Urothelium cell line (cell line): ENCODE measurements around the gene TCERG1L.

Experiments
- DNase-seq: peaks from one replicate; pipeline ENCODE4 v3.0.0; 2011; ENCODE audit warnings: low spot score, mixed read lengths
- FAIRE-seq: peaks from 2 replicates; lab custom pipeline; 2011; peaks lifted over from hg19 to GRCh38; lab: Jason Lieb, UNC

TCERG1L gene

DNA sequence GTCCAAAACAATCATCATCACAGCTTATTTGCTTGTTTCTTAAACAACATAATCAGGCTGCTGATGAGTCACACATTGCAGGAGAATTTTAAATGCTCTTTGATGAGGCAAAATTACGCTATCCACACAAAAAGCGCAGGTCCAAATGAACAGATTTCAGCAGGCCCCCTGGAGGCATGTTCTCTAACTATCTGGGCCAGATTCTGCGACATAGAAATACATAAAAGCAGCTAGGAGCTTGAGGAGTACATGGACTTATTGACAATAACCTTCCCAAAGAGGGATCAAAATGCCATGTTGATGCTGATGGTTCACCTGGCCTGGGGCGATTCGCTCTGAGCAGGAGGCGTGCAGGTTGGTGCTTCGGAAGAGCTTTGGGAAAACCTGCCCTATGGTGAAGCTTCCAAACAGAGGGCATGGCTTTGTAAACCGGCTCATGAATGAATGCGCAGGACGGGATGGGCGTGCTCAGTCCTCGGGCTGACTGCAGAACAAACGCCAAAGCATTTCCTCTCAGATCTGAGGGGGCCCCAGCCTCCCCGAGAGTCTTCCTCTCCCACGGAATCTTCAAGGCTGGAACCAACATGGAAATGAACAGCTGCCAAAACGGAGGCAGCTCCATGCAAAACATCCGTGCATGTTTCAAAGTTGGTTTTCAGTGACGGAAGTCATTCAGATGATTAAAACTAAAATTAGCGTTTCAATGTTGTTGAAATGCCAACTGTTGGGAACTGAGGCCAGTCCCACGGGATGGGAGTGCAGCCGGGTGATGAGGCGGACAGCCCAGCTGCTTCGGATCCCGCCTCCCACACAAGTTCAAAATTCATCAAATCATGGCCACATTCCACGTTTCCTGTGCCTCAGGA is 179.6 kb downstream of the TCERG1L start:
- FAIRE-seq (no peak), DNase-seq (no peak)

DNA sequence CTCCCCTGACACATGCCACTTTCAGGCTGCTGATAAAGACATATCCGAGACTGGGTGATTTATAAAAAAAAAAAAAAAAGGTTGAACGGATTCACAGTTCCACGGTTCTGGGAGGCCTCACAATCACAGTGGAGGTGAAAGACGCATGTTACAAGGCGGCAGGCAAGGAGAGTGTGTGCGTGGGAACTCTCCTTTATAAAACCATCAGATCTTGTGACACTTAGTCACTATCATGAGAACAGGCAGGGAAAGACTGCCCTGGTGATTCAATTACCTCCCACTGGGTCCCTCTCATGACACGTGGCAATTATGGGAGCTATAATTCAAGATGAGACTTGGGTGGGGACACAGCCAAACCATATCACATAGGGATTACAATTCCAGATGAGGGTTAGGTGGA is 181.5 kb downstream of the TCERG1L start:
- FAIRE-seq (no peak), DNase-seq (no peak)

DNA sequence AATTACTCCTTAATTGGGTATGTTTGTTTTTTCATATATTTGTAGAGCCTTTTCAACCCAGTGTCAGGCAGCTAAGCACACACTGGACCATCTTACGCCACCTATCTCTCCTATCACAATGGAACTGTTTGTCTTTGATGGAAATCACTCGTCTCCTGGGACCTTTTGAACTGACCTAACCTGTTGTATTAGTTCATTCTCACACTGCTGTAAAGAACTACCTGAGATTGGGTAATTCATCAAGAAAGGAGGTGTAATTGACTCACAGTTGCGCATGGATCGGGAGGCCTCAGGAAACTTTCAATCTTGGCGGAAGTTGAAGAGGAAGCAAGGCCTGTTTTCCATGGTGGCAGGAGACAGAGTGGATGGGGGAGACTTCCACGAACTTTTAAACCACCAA is 182.0 kb downstream of the TCERG1L start:
- DNase-seq (no peak), FAIRE-seq (no peak)

DNA sequence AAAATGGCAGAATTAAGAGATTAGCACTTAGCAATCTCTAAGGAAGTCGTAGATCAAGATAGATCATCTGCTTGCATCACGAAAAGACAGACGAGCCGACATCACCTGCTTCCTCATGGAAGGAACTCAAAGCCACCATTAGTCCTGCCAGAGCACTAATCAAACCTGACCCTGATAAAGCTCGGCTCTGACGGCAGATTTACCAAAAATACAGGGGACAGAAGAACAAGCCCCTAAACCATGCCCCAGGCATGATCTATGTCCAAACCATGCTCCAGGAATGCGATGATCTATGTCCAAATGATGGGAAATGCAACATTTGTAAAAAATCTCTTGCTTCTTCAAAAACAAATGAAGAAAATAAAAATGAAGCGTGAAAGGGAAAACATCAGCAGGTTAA is 182.8 kb downstream of the TCERG1L start:
- no peak for DNase-seq
- FAIRE-seq = no peak

DNA sequence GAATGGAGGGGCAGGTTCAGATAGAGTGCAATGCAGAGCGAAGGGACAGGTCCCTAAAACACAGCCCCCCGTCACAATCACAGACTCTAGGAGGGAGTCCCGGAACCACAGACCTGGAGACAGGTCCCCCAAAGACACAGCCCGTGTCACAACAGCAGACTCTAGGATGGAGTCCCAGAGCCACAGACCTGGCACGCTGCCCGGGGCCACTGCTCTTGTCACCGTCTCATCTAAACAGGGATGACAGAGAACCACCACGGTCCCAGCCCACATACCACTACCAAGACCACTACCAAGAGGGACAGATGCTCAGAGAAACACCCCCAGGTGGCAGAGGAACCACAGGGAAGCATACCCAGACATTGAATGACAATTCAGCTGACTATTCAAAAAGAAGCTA is 183.9 kb downstream of the TCERG1L start:
- FAIRE-seq (no peak), DNase-seq (no peak)

DNA sequence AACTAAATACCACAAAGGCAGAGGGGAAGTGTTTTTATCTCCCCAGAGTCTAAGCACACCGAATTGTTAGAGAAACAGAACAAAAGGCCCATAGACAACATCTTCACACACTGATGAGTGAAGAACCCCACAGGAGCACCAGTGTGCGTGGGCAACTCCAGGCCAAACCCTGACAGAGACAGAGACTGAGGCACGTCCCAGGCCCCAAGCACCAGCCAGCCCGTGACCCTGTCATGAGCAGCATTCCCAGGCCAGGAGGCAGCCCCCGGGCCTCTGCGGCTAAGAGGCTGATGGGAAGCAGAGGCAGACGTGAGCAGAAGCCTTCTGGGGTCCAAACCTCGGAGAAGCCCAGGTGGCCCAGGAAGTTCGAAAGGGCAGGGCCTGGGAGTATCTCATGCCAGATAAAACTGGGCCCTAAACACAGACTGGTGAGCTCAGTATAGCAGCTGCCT is 184.4 kb downstream of the TCERG1L start:
- DNase-seq (no peak), FAIRE-seq (no peak)

DNA sequence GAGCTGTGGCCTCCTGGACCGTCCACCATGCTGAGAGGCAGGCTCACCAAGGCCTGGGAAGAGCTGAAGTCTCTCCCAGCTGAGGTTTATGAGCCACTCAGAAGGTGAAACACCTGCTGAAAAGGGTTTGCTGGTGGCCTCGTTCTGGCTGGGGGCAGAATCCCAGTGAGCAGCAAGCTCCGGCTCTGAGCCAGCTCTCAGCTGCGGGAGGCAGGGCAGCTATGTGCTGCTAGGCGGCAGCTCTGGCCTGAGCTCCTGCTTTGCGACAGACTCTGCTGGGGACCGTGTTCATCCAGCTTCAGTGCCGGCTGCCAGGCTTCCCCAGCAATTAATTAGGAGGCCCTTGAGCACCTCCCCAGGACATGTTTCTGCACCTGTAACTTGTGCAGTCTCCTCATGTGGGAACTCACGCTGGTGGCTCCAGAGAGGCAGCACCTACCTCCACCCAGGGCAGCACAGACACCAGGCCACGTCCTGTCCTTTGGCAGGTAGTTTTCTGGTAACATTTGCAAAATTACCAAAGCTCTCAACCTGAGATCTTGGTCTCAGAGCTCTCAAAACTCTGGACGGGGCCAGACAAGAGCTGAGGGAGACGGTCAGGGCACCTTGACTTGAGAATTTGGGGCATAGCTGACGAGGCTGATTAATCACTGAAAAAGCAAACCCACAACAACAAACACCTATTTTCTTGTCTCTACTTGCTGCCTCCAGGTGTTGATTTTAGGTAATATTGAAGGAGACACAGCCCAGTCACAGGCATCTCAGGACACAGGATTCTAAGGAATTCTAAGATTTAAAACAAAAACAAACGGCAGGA is 185.0 kb downstream of the TCERG1L start:
- DNase-seq = no peak

DNA sequence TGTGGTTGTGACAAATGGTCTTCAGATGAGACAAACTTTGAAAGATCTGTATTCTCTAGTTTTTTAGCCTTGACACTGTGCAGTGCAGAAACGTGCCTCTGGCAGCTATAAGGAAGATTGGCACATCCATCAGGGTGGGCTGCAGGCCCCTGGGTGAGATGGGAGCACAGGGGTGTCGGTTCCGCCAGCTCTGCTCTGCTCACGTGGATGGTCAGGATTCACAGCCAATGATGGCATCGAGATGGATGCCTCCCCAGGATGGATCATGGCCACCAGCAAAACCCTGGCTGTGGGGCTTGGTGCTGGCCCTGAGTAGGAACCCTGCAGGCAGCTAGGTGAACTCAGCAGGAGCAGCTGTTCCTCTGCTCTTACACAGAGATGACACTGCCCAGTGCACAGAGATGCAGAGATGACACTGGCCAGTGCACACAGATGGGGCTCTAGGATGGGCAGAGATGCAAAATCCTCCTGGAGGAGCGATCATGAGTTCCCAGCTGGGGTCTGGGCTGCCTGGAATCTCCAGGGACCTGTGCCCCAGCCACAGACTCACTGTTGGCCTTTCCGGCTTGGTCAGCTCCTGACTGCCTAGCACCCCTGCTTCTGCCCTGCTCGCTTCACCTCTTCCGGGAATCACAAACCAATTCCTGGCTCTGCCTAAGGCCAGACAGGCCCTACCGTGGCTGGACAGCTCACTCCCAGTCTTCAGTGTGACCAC is 185.9 kb downstream of the TCERG1L start:
- DNase-seq (no peak), FAIRE-seq (no peak)

More for the DNA sequence above, 185.0 kb downstream of the TCERG1L start:
- no peak for FAIRE-seq

DNA sequence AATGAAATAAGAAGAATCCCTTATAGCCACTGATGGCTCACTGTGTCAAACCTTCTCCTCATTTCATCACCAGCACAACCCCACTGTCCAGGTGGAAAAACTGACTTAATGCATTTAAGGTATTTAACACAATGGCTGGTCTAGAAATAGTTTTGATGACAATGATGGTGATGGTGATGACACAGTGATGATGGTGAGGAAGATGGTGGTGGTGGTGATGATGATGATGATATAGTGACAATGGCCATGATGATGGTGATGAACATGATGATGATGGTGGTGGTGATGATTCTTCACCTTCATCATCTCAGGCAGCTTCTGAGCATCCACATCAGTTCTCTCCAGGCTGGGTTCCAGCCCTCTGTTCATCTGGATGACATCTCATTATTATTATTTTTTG is 186.6 kb downstream of the TCERG1L start:
- DNase-seq (no peak), FAIRE-seq (no peak)

DNA sequence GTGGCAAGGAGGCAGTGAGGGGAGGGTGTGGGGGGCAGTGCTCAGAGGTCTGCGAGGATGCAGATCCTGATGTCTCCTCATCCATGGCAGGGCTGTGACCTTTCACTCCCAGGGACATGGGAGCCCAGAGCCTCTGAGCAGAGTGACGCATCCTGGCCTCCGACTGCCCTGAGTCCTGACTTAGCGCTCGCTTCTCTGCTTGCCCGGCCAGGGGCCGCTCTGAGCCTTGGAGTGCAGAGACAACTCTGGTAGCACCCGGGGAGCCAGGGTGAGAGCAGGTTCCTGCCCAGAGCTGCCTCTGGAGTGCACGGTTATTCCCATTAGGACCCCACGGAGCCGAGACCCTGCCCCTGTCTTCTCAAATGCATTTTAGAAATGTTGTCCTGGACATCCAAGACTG is 188.0 kb downstream of the TCERG1L start:
- no peak for FAIRE-seq

DNA sequence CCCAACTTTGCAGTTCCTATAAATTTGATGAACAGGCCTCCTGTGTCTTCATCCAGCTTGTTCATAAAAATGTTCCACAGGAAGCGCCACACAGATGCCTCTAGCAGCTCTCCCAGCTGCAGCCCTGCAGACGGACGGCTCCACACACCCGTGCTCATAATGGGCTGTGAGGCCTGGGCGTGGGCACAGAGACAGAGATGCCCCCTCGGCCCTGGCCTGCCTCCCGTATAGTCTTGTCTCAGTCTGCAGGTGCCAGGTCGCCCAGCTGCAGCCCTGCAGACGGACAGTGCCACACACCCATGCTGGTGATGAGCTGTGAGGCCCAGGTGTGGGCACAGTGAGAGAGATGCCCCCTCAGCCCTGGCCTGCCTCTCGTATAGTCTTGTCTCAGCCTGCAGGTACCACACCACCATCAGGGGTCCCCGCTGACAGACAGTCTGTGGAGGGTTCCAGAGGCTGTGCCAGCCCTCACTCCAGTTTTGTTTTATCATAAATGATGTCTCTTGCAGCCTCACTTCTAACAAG is 189.9 kb downstream of the TCERG1L start:
- FAIRE-seq = no peak
- DNase-seq = no peak

More for the DNA sequence above, 188.0 kb downstream of the TCERG1L start:
- DNase-seq = no peak

DNA sequence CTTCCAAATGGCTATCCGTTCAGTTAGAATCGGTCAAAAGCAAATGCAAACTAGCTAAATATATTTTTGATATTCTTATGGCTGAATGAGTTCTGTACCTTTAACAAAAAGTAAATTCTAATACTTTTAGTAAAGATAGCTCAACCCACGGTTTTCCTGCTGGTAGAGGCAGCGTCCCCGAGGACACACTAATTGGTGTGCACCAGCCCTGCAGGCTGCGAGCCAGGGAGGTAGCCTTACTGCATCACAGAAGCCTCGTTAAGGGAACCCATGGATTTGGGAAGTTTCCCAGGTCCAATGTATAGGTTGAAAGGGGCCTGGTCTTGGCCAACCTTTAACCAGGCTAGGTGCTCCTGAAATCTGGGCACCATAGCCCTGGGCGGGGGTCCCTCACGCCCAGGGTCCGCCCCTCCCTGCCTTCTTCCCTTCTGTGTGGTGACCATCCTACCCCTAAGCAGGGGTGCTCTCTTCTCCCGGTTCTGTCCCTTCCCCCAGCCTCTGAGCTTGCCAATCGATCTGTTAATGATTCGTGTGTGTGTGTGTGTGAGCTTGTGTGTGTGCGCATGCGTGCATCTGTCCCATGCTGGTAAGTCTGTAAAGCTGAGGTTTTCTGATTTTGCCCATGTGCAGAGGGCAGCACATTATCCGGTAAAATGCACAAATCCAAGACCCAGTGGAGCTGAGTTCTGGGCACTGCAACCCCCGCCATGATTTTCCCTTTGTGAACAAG is 191.7 kb downstream of the TCERG1L start:
- no peak for FAIRE-seq

DNA sequence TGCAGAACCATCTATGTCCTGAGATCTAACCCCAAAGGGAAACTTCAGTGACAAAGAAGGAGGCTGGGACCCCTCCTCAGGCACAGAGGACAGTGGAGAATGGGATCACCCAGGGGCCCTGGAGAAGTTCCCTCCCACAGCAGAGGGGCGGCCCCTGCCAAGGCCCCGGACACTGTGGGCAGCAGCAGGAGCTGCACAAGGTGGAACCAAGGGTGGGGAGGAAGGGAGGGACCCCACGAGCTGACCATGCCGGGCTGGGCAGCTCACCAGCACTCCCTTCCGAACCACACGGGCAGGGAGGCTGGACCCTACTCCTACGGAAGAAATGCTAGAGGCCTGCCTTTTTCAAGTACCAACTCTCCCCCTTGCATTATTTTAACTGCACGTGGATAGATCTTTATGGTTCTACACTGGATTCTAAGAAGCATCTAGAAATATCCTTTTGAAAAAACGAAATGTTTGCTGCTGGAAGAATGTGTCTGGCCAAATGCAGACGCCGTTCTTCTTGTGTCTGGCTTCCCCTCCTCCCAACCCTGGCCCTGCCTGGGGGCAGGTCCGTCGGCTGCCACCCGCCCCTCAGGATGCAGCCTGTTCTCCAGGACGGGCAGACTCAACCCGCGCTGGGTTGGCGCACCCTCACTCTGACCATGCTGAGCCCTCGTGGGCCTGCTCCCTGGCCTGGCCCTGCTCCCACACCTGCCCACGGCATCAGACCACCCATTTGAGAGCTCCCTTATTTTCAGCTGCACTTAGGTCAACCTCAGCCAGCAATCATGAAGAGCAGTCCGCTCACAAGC is 193.9 kb downstream of the TCERG1L start:
- DNase-seq (no peak), FAIRE-seq (no peak)

More for the DNA sequence above, 191.7 kb downstream of the TCERG1L start:
- no peak for DNase-seq

DNA sequence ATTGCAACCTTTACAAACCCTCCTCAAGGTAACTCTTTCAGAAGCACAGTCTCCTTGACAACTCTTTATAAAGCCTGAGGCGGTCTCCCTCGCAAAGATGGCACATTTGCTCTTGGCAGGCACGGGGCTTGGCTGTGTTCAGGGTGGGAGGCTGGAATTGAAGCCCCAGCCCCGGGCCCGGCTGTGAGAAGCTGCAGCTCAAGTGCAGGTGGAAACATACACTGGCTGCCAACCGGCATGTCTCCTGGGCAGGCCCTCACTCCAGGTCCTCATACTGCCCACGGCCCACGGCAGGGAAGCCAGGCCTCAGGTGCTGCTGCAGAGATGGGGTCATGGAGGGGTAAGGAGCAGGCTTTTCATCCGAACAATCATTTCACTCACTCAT is 194.5 kb downstream of the TCERG1L start:
- no peak for FAIRE-seq

DNA sequence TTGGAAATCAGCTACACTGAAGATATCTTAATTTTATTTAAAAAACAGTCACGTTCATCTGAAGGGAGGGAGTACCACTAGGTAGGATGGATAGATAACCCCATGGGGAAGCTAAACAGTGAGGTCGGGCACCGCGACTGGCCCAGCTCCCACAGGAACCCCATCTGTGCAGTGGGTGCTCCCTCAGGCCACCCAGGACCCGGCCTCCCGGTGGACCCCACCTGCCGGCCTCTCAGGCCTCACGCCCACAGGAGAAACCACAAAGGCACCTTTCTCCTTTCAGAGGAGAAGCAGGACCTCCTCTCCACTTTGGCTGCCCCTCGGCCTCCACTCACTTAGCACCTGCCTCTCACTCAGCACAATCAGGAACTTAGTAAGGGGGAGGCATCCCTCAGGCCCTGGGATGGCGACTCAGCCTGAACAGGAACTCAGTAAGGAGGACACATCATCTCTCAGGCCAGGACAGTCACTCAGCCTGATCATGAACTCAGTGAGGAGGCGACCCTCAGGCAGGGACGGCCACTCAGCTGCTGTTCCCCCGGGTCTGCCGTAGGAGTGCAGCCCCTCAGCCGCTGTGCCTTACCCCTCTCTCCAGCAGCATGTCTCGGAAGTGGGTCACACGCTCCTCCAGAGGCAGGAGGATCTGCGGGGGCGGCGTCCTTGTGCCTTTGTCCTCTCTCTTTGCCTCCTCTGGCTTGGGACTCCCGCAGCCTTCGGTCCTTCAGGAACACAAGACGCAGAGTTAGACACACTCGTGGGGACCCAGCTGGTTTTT is 195.1 kb downstream of the TCERG1L start:
- FAIRE-seq = no peak
- DNase-seq = no peak

More for the DNA sequence above, 194.5 kb downstream of the TCERG1L start:
- DNase-seq = no peak

DNA sequence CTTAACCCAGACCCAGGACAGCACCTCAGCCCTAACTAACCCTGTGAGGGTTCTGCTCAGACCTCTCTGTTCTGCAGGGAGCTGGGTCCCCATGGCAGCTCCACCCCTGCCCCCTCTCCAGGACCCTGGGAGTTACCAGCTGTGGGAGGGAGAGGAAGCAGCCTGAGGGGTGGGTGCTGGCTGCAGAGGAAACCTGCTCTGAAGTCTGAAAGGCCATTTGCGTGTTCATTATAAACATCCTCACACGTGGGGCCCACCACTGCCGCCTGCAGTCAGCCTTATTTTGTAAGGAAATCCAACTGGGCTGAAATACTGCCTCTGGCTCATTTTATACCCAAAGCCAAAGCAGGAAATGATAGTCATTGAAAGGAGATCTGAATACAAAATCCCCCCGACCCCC is 195.7 kb downstream of the TCERG1L start:
- no peak for FAIRE-seq
- DNase-seq = no peak

DNA sequence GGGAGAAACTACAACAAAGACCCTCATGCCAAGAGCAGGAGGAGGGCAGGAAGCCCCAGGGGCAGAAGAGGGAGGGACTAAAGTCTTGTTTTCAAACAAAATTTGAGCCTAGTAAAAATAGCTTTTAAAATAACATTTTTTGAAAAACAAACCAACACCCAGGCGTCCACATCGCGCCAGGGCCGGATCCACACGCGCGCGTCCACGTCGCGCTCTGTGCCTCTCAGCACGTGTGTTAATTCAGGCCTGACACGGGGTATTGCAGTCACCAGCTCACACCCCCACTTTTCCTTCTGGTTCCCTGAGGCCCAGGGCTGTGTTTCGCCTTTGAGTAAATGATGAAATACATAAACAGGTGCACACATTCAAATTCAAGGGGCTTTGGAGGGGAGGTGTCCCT is 196.2 kb downstream of the TCERG1L start:
- FAIRE-seq = no peak
- DNase-seq = no peak

DNA sequence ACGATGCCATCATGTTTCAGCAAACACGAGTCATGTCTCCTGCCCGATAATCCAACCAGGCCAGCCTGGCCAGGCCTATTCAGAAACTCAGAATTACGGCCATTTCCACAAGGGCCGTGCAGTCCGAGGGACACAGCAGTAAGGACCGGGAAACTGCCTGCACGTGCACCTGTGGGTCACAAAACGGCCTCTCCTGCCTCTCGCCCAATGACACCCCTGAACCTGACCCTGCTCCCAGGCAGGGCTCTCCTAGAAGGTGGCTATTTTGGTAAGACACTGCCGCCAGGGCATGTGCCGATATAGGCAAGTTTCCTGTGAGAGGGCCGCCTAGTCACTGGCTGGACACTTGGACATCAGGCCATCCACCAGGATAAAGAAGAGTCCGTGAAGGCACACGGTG is 196.7 kb downstream of the TCERG1L start:
- DNase-seq (no peak), FAIRE-seq (no peak)
